HG02763 (cell line): ENCODE measurements around the gene CREB3.

ENCODE experiments used
- ATAC-seq: cut with Tn5 transposase; IDR thresholded peaks from one replicate; pipeline ENCODE4 v1.9.1; 2021; ENCODE audit warnings: mild to moderate bottlenecking, moderate library complexity; ENCODE audit not compliant: unreplicated experiment

CREB3 gene

DNA sequence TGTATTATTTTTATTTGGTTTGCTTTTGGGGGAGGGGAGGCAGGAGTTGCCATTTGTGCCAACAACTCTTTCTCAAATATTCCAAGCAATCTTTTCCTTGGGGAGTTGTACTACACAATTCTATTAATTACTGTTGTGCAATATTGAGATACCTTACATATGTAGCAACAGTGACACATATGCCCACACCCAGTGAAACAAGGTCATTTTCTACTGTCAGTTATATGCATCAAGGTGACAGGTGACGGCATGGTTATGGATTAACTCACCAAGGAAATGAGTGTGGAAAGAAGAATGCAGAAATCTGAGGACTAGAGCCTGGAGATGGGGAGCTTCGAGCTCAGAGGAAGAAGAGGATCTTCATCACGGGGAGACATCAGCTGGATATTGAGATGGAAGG lies 39.5 kb downstream of the CREB3 start:
- ATAC-seq = no peak

DNA sequence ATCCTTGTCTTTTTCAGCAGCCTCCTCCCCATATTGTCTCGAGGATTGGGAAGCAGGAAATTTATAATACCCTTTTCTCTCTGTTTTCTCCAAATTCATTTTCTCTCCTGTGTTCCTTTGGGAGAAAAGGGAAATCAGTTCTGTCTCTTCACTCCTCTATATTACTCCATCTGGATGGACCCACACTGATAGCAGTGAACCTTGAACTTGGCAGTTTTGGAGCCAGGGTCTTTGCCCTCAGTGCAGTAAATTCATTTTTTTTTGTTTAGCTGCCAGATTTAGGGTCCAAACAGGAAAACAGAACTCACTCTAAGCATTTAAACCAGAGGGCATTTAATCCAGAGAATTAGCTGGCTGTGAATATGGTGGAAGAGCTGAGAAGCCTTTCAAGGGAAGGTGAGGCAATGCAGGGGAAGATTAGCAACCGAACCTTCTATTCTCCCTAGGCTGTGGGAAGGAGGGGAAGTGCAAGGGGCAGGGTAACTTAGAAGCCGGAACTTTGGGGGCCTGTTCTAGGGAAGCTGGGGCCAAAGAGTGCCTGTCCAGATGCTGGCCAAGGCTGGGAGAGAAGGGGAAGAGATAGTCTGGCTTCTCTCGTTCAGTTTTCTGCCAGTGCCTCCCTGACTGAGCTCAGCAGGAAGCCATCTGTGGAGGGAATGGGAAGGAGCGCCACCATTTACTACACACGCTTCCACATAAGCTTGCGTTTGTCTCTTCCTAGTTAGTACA lies 42.6 kb downstream of the CREB3 start:
- no peak for ATAC-seq

DNA sequence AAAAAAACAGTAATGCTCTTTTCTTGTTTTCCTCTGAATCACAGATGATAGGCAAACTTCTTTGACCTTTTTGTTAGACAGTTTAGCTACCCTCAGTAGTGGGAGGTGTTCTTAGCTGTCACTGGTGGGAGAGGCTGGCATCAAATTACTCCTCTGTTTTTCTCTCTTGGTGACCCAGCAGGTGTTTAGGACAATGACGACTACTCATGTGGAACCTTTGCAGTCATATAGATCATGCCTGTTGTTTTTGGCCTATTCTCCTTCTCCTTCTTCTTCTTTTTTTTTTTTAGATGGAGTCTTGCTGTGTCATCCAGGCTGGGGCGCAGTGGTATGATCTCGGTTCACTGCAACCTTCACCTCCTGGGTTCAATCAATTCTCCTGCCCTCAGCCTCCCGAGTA lies 43.6 kb downstream of the CREB3 start:
- ATAC-seq = no peak

- ATAC-seq = no peak
These were observed 46.0 kb downstream of the CREB3 start for GRCh38 chr9:35778496-35778895.

GRCh38 chr9:35781066-35781465 lies 48.6 kb downstream of the CREB3 start:
- no peak for ATAC-seq

DNA sequence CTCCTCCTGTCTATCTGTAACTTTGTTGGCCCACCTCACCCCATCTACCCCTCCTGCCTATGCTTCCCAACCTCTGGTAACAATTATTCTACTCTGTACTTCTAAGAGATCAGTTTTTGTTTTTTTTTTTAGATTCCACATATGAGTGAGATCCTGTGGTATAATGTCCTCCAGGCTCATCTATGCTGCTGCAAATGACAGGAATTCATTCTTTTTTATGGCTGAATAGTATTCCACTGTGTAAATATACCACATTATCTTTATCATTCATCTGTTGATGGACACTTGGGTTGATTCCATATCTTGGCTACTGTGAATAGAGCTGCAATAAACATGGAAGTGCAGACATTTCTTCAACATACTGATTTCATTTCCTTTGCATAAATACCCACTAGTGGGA lies 51.0 kb downstream of the CREB3 start:
- ATAC-seq = no peak
